Transverse colon (tissue), 3 donors: ENCODE data around the gene COPRS.

Experiments
- EP300 ChIP-seq: sonication (generic); formaldehyde crosslinking; IDR thresholded peaks from one replicate; pipeline ENCODE4 v1.6.1; 2017; ENCODE audit warnings: antibody characterized with exemption, low read depth
- POLR2A ChIP-seq: fragments of 450-650 bp; IDR thresholded peaks from one replicate; pipeline ENCODE4 v1.6.1; 2016; ENCODE audit warnings: antibody characterized with exemption, mild to moderate bottlenecking, moderate library complexity
- TF ChIP-seq, protein P1 (sequence below), 5 experiments: fragments of 200-600 bp in 3 of 5; fragments of 450-650 bp in 2 of 5; sonication (generic) in 3 of 5; IDR thresholded peaks; 1 replicate in 2 of 5; 2 replicates in 3 of 5; pipeline ENCODE4 v1.5.1; 2016 to 2017; ENCODE audit warnings: antibody characterized with exemption in 5 of 5, inconsistent platforms in 3 of 5, mild to moderate bottlenecking in 2 of 5, moderate library complexity in 1 of 5

DNA sequence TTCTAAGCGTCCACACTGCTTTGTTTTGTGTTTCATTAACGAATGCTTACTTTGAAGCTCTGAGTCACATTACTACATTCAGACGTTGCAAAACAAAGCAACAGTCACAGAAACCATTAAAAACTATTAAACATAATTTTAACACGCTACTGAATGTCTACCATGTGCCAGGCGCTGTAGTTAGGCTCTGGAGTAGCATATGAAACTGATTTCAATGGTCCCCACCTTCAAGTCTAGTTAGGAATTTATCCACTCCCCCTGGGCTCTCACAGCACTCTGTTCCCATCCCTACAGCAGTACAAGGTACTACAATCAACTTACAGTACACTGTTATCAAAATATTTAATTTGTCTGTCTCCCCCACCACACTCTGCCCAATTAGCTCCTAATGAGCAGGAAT lies 41.8 kb upstream of the COPRS start:
- TF ChIP-seq, protein P1, sequence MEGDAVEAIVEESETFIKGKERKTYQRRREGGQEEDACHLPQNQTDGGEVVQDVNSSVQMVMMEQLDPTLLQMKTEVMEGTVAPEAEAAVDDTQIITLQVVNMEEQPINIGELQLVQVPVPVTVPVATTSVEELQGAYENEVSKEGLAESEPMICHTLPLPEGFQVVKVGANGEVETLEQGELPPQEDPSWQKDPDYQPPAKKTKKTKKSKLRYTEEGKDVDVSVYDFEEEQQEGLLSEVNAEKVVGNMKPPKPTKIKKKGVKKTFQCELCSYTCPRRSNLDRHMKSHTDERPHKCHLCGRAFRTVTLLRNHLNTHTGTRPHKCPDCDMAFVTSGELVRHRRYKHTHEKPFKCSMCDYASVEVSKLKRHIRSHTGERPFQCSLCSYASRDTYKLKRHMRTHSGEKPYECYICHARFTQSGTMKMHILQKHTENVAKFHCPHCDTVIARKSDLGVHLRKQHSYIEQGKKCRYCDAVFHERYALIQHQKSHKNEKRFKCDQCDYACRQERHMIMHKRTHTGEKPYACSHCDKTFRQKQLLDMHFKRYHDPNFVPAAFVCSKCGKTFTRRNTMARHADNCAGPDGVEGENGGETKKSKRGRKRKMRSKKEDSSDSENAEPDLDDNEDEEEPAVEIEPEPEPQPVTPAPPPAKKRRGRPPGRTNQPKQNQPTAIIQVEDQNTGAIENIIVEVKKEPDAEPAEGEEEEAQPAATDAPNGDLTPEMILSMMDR (IDR thresholded peaks at IDR 0.05), result no peak
- TF ChIP-seq EP300 (no peak), POLR2A (no peak)
